Ascending aorta (tissue), 2 donors: ENCODE data around the gene SNRNP25. TPM values are rescaled to one million over a fixed set of nuclear protein-coding genes. Genes with fewer than 3 reads are reported as not detected.

Experiments
- DNase-seq, 2 donors: peaks; one replicate each; pipeline ENCODE4 v3.0.0-alpha.2; 2019; ENCODE audit warnings: low spot score in 2 of 2
- H3K27ac ChIP-seq, 2 donors: fragments of 200-600 bp; sonication (generic); one replicate each; pipeline ENCODE4 v1.5.1; 2016 to 2017; ENCODE audit warnings: mild to moderate bottlenecking in 1 of 2
- H3K27me3 ChIP-seq: fragments of 200-600 bp; sonication (generic); one replicate; pipeline ENCODE4 v1.5.1; 2017
- H3K36me3 ChIP-seq, 2 donors: fragments of 200-600 bp; sonication (generic); one replicate each; pipeline ENCODE4 v1.5.1; 2016
- H3K4me1 ChIP-seq, 2 donors: fragments of 200-600 bp; sonication (generic); one replicate each; pipeline ENCODE4 v1.5.1; 2016 to 2017; ENCODE audit warnings: mild to moderate bottlenecking in 1 of 2
- H3K4me3 ChIP-seq, 2 donors: fragments of 200-600 bp; sonication (generic); one replicate each; pipeline ENCODE4 v1.5.1; 2016 to 2017; ENCODE audit warnings: mild to moderate bottlenecking in 1 of 2
- H3K9me3 ChIP-seq, 2 donors: fragments of 200-600 bp; sonication (generic); one replicate each; pipeline ENCODE4 v1.5.1; 2016
- CTCF ChIP-seq, 3 experiments: fragments of 200-600 bp in 2 of 3; fragments of 450-650 bp in 1 of 3; sonication (generic) in 2 of 3; IDR thresholded peaks; one replicate each; pipeline ENCODE4 v1.5.1; 2016 to 2019; ENCODE audit warnings: antibody characterized with exemption in 3 of 3, mild to moderate bottlenecking in 1 of 3, moderate library complexity in 1 of 3
- intact Hi-C: fragments of 100-400 bp; cut with DNase I; formaldehyde crosslinking; loops from one replicate; pipeline ENCODE4 v1.15.1; 2023
- total RNA-seq: library from RNA; depleted of rRNA; stranded (reverse); fragments of >200 nt; gene quantifications from one replicate; pipeline ENCODE4 v1.1.0, GENCODE V29; 2016

SNRNP25 gene
- total RNA-seq, 1 donor from 2014 or later = not detected

DNA sequence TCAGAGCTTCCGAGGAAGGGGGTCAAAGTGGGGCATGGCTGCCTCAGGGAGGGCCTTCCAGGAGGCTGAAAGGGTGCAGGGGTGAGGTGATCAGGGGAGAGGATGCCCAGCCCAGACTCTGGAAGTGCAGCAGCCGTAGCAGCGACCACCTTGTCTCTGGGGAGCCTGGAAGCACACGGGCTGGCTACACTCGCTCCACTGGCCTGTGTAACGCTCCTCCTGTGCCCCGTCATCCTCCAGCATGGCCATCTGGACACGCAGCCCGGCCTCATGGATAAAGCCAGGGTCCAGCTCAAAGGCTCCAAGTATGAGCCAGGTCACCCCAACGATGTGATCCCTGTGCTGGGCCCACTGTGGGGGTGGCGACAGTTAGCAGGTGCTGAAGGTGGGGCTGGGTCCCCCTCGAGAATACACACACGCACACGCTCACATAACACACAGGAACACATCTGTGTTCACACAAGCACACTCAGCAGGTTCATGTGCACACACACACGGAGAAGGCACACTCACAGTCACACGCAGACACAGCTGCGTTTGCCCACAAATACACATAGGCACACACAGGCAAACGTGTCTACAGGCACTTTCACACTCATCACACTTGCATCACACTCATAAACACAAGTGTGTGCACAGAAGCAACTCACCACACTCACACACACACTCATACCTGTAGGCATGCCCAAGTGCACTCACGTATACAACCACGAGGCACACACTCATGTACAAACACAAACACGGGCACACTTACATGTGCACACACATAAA, 19.6 kb upstream of the SNRNP25 start:
- intact Hi-C loops = no loop called here
- Histone ChIP-seq H3K27me3 (no peaks in the 10 kb centered on the region), H3K27ac (no peak overlapping the region), H3K4me1 (no peaks in the 10 kb centered on the region), H3K4me3 (no peak overlapping the region), H3K9me3 (no peaks in the 10 kb centered on the region), H3K36me3 (peaks cover 0 to 2% of the 10 kb centered on the region in 2 donors)
- DNase-seq = no peak
- no peak for TF ChIP-seq CTCF (IDR thresholded peaks at IDR 0.05)

GRCh38 chr16:34648-34987, 19.0 kb upstream of the SNRNP25 start:
- intact Hi-C loops = no loop called here
- H3K9me3 ChIP-seq = no peaks in the 10 kb centered on the region
- H3K4me1 ChIP-seq = no peaks in the 10 kb centered on the region
- peaks cover 0 to 2% of the 10 kb centered on the region in 2 donors for H3K36me3 ChIP-seq
- no peak for DNase-seq
- no peak overlapping the region for H3K27ac ChIP-seq
- no peak for TF ChIP-seq CTCF (IDR thresholded peaks at IDR 0.05)
- H3K27me3 ChIP-seq = no peaks in the 10 kb centered on the region
- no peak overlapping the region for H3K4me3 ChIP-seq

DNA sequence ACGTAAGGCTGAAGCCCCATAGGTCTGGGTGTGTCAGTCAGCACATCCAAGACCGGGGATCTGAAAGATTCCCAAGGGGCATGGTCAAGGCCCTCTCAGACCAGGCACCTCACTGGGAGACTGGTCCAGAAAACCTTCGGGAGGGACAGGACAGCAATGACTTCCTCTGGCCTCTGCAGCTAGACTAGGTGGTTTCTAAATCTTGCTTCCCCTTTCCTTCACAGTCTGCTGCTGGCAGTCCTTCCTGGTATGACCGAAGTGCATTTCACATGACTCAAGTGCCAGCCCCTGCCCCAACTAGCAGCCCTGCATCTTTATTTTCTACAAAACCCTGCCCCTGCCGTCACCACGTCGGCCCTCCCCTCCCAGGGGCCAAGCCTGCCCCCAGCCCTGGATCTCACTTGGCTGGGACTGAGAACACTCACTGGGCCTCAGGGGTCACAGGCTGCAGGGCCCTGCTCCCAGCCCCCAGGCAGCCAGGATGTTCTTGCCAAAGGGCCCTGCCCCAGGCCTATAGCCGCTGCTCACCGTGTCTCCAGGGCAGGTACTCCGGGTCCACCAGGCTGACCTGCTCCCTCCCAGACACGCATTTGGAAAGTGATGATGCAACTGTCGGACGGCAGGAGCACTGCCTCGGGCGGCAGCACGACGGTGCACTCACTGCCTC, 18.5 kb upstream of the SNRNP25 start:
- Histone ChIP-seq H3K4me1 (no peaks in the 10 kb centered on the region), H3K4me3 (no peak overlapping the region), H3K9me3 (no peaks in the 10 kb centered on the region), H3K27me3 (no peaks in the 10 kb centered on the region), H3K36me3 (peaks cover 0 to 2% of the 10 kb centered on the region in 2 donors), H3K27ac (no peak overlapping the region)
- no peak for TF ChIP-seq CTCF (IDR thresholded peaks at IDR 0.05)
- peak in 1 of 2 donors; percentile 62 for DNase-seq
- intact Hi-C loops = no loop called here

GRCh38 chr16:35678-36305, 17.8 kb upstream of the SNRNP25 start:
- Histone ChIP-seq H3K27ac (no peak overlapping the region), H3K4me1 (no peaks in the 10 kb centered on the region), H3K9me3 (no peaks in the 10 kb centered on the region), H3K27me3 (no peaks in the 10 kb centered on the region), H3K4me3 (no peak overlapping the region), H3K36me3 (peaks cover 0 to 2% of the 10 kb centered on the region in 2 donors)
- peak in 1 of 2 donors; percentile 61 for DNase-seq
- intact Hi-C loops = no loop called here
- TF ChIP-seq CTCF (IDR thresholded peaks at IDR 0.05) = no peak

- H3K27ac ChIP-seq = no peak overlapping the region
- no peak for DNase-seq
- intact Hi-C loops = no loop called here
- TF ChIP-seq CTCF (IDR thresholded peaks at IDR 0.05) = no peak
- H3K9me3 ChIP-seq = no peaks in the 10 kb centered on the region
- H3K4me3 ChIP-seq = no peak overlapping the region
- H3K27me3 ChIP-seq = no peaks in the 10 kb centered on the region
- peaks cover 0 to 2% of the 10 kb centered on the region in 2 donors for H3K36me3 ChIP-seq
- H3K4me1 ChIP-seq = no peaks in the 10 kb centered on the region
These were observed 17.2 kb upstream of the SNRNP25 start for GRCh38 chr16:36336-36984.
